Neural cell (in vitro differentiated cells): ENCODE measurements around the gene PLXNC1.

Experiments used
- CTCF ChIP-seq: fragments of 450-650 bp; IDR thresholded peaks from 2 replicates; pipeline ENCODE4 v1.5.1; 2014; ENCODE audit warnings: antibody characterized with exemption, mild to moderate bottlenecking, moderate library complexity; ENCODE audit not compliant: poor library complexity, severe bottlenecking
- EP300 ChIP-seq: fragments of 450-650 bp; conservative IDR thresholded peaks from 2 replicates; pipeline ENCODE4 v1.6.1; 2014; ENCODE audit warnings: antibody characterized with exemption, mild to moderate bottlenecking, moderate library complexity; ENCODE audit not compliant: poor library complexity, severe bottlenecking

- TF ChIP-seq CTCF (no peak), EP300 (no peak)
Observed at GRCh38 chr12:94284046-94284445, 135.7 kb downstream of the PLXNC1 start.
